Fibroblast of lung (primary cell): ENCODE data around the gene DHX35.

Experiments
- CTCF ChIP-seq, 2 donors: IDR thresholded peaks in 1 of 2; conservative IDR thresholded peaks in 1 of 2; 1 replicate in 1 of 2; 2 replicates in 1 of 2; pipeline ENCODE4 v1.5.1; 2011 to 2012; ENCODE audit warnings: low read length in 2 of 2, control low read depth in 1 of 2, inconsistent platforms in 1 of 2, low read depth in 1 of 2, mild to moderate bottlenecking in 1 of 2
- EZH2 ChIP-seq: IDR thresholded peaks from 2 replicates; pipeline ENCODE4 v1.5.1; 2012; ENCODE audit warnings: low read length, control low read depth, mild to moderate bottlenecking; ENCODE audit errors: missing control alignments

- no peak for TF ChIP-seq CTCF (conservative IDR thresholded peaks at IDR 0.05 in 1 of 2, IDR thresholded peaks at IDR 0.05 in 1 of 2; ENCODE audit: low read depth in 1 of 2, low read length in 2 of 2)
- no peak for TF ChIP-seq EZH2
Observed at GRCh38 chr20:39010496-39010895, 48.4 kb downstream of the DHX35 start.
